HL-60/S4 treated with phorbol 12-myristate 13-acetate at 8.2 ng/mL for 4 days and 3 days (cell line): ENCODE data around the gene ARSG.

ENCODE experiments used
- in situ Hi-C: fragments of 300-500 bp; cut with MboI; formaldehyde crosslinking; loops from 2 replicates; pipeline ENCODE4 v1.15.0; 2022; ENCODE audit warnings: low sequenced_read_pairs

The ARSG gene

GRCh38 chr17:68443972-68444464 lies 152.7 kb downstream of the ARSG start:
- in situ Hi-C loops = loop anchor here (25.0 kb wide), 1 partner anchor 182 kb away; no protein-coding TSS in a partner anchor

DNA sequence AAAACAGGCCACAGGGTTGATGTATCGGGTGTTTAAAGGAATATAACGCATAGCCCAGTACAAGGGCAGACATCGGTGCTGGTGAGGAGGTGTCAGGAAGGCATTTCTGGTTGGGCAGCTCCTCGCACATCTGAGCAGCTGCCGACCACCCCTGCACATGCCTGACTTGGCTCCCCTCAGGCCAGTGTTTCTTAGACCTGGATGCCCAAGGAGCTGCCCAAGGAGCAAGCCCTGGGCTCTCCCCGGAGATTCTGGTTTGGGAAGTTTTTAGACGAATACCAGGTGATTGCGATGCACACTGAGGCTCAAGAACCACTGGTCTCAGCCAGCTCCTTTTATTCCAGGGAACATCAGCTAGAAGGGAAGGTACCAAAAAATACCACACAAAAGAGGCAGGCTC lies 154.4 kb downstream of the ARSG start:
- in situ Hi-C loops = loop anchor here (25.0 kb wide), 1 partner anchor 183 kb away; no protein-coding TSS in a partner anchor

DNA sequence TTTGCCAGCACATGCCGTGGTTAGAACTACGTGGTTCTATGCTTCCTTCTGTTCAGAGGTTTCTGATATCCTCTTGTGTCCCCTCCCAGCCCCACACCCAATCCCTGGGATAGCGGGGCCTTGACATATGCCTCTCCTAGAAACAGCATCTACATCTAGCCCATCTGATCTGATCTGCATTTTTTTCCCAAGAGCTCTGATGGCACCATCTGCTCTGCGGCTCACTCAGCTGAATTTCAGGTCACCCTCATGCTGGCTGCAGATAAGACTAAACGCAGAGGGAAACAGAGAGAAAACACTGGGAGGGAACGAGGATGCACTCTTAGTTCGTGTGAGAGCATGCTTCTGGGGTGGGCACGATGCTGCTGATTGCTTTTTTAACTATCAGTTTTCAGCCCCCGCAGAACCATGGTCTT lies 155.3 kb downstream of the ARSG start:
- in situ Hi-C loops = loop anchor here (25.0 kb wide), 1 partner anchor 184 kb away; no protein-coding TSS in a partner anchor

GRCh38 chr17:68449021-68449739 lies 157.9 kb downstream of the ARSG start:
- in situ Hi-C loops = loop anchor here (25.0 kb wide), 1 partner anchor 187 kb away; no protein-coding TSS in a partner anchor

DNA sequence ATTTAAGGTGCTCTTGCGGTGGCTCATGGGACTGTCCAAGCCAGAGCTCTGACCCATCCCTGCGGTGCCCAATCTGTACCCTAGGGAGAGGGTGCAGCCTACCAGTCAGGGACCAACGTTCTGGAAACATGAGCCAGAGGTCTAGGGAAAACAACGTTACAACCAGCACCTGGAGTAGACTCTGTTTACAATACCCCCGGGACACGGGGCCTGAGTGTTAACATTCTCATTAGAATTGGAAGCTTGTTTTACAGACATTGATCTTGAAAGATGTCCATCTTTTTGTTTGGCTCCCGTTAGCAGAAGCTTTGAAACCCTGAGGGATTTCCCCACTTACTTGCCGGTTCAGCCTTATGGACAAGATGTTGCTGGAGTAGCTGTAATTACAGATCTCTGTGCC lies 159.1 kb downstream of the ARSG start:
- in situ Hi-C loops = no loop called here

DNA sequence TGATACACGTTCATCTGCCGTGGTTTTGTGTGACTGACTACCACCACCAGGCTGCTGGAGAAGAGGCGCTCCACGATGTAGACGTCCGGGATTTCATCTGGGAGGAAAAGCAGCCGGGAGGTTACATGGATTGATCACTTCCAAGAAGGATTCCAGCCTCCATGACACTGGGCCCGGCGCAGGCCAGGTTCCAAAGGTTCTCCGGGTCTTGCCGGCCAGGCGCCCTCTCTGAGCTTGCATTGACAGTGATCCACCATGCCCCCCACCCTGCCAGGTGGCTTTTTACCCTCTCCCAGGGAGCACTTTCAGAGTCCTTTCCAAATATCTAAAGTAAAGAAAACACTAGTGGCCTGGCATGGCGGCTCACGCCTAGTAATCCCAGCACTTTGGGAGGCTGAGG lies 159.5 kb downstream of the ARSG start:
- in situ Hi-C loops = no loop called here

- in situ Hi-C loops = no loop called here
Measured at GRCh38 chr17:68451670-68452354, 160.5 kb downstream of the ARSG start.

DNA sequence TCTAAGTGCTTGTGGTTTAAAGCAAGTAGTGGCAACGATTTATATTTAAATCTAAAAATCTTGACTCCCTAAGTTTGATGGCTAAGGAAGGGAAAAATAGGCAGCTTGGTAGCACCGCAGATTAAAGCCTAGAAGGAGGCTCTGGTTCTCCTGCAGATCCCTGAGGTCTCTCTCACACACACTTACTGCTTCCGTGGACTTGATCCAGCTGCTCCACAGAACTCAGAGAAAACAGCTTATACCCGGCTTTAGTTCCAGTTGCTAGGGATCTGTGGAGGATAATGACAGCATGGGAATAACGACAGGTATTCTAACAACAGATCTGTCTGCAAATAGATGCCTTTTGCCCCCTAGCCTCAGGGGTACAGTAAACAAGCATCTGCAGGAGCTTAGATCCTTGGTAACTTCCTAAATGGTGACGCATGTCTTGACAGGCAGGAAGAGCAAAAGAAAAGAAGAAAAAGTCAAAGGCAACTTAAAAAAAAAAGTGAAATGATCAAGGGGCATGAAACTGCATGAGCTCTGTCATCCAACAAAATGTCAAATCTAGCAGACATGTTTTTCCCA lies 161.5 kb downstream of the ARSG start:
- in situ Hi-C loops = no loop called here

- in situ Hi-C loops = no loop called here
Measured at GRCh38 chr17:68453991-68454665, 162.8 kb downstream of the ARSG start.

GRCh38 chr17:68455901-68456338 lies 164.6 kb downstream of the ARSG start:
- in situ Hi-C loops = no loop called here

GRCh38 chr17:68456339-68457167 lies 165.3 kb downstream of the ARSG start:
- in situ Hi-C loops = no loop called here

GRCh38 chr17:68457168-68457538 lies 165.9 kb downstream of the ARSG start, which contains the start of gene WIPI1:
Gene WIPI1 (minus strand): TSS chr17:68457496. CDS start chr17:68457421, 75 bp downstream.
- in situ Hi-C loops = no loop called here

GRCh38 chr17:68457539-68458259 lies 166.4 kb downstream of the ARSG start:
- in situ Hi-C loops = no loop called here

- in situ Hi-C loops = no loop called here
Measured at GRCh38 chr17:68458260-68459036, 167.2 kb downstream of the ARSG start.

DNA sequence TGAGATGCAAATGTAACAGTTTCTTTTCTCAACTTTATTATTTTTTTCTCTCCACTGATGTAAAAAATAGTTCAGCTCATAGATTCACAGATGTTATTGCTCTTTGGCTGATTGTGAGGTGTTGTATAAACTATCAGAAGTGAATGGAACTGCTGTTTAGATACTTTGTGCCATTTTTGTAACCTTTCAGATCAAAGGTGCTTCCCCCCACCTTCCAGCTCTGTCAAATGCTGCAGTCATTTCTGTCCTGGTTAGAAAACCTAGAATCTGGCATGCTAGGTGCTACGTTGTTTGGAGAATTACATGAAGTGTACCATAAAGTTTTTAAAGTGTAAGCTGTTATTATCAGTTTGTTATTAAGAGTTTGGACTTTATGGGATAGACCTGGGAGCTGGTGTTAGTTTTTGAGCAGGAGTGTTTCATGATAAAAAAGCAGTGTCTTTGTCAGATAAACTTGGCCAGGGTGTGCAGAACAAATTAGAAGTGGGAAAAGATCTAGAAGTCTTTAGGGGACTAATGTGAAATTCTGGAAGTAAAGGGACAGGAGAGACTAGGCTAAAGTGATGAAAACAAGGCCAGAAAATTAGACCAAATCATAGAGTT lies 167.8 kb downstream of the ARSG start:
- in situ Hi-C loops = no loop called here

DNA sequence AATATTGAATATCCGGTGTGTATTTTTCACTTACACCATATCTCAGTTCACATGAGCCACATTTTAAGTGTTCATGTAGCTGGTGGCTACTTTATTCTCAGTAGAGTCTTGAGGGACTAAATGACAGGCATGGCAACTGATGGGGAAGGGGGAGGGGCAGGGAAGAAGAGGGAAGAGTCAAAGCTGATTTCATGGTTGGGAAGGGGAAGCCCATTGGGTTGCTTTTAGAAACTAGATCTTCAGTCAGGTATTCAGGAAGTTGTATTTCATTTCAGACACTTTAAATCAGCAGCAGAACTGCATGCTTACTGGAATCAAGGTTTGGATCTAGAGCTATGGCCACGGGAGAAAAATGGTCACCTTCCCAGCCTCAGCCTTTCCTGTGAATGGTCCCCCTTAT lies 168.9 kb downstream of the ARSG start:
- in situ Hi-C loops = no loop called here

- in situ Hi-C loops = no loop called here
Measured at GRCh38 chr17:68460715-68461114, 169.4 kb downstream of the ARSG start.

DNA sequence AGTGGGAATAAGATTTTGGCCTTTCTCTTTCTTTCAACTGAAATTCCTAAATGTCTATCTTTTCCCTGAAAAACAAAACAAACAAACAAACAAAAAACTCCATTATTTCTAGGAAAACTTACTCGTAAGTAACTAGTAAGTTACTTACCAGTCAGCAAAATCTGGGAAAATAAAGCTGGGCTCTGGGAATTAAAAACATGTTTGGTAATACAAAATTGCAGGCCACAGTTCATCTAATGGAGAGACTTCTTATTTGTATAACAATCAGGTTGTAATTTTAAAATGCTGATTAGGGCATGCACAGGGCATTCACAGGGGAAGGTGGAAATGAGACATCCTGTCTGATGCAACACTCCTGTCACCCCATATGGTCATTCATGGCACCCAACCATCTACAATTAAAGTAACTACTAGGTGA lies 169.8 kb downstream of the ARSG start:
- in situ Hi-C loops = no loop called here
